HCT116 (cell line): Measurements from ENCODE around the gene HCRTR1. TPM values are rescaled to one million over a fixed set of nuclear protein-coding genes. Genes with fewer than 3 reads are reported as not detected.

Experiments used
- ATAC-seq: fragments of 200-7000 bp; cut with Tn5 transposase; 2 replicates; pipeline ENCODE4 v1.9.1; 2020; ENCODE audit warnings: mild to moderate bottlenecking, moderate library complexity
- BruUV-seq: library from RNA; stranded (reverse); fragments of 400-500 nt; replicated peaks from 2 replicates; lab custom pipeline; 2021; lab: Mats Ljungman, UMichigan
- CTCF ChIA-PET: fragments of 300-600 bp; sonication (Branson Sonifier 250); formaldehyde crosslinking; loops from one replicate; lab custom pipeline; 2021; ENCODE audit warnings: antibody characterized with exemption; lab: Charles Lee
- POLR2A ChIA-PET: fragments of 300-600, 350-600 bp; sonication (Branson Sonifier 250); formaldehyde crosslinking; loops from one replicate; lab custom pipeline; 2021; ENCODE audit warnings: antibody characterized with exemption; lab: Charles Lee
- RAD21 ChIA-PET, 2 experiments: fragments of 300-600 bp; sonication (Branson Sonifier 250); formaldehyde crosslinking; loops; one replicate each; lab custom pipeline; 2023; ENCODE audit warnings: low total read pairs in 2 of 2; ENCODE audit not compliant: uncharacterized antibody in 2 of 2, unreplicated experiment in 2 of 2, low non-redundant PET in 1 of 2; lab: Charles Lee
- DNase-seq: peaks from one replicate; pipeline ENCODE4 v3.0.0-alpha.2; 2010; ENCODE audit warnings: low read depth, low spot score
- H2AFZ ChIP-seq: fragments of 200-600 bp; shearing (Covaris generic), sonication (generic); 2 replicates; pipeline ENCODE4 v1.6.1; 2017; ENCODE audit warnings: low read depth, mixed run types, mixed read lengths, antibody characterized with exemption, low read length; ENCODE audit not compliant: poor library complexity, severe bottlenecking
- H3K27ac ChIP-seq: 2 replicates; pipeline ENCODE4 v1.5.1; 2012; ENCODE audit warnings: low read depth, low read length
- H3K27me3 ChIP-seq: fragments of 200-600 bp; sonication (generic); 2 replicates; pipeline ENCODE4 v1.6.1; 2016; ENCODE audit warnings: mixed run types, low read length, mixed read lengths; ENCODE audit not compliant: insufficient read depth
- H3K36me3 ChIP-seq, 2 experiments: fragments of 200-500 bp in 1 of 2; fragments of 200-600 bp in 1 of 2; sonication (Bioruptor generic) in 1 of 2; sonication (generic) in 1 of 2; 2 replicates each; pipeline versions ENCODE4 v1.5.1 to v1.6.1; 2014 to 2016; ENCODE audit warnings: low read length in 2 of 2, inconsistent platforms in 1 of 2, mixed read lengths in 1 of 2, mixed run types in 1 of 2; ENCODE audit not compliant: insufficient read depth in 2 of 2, control insufficient read depth in 1 of 2
- H3K4me1 ChIP-seq, 2 experiments: fragments of 200-600 bp in 1 of 2; sonication (generic) in 1 of 2; 2 replicates each; pipeline versions ENCODE4 v1.5.1 to v1.6.1; 2012 to 2017; ENCODE audit warnings: low read length in 2 of 2, inconsistent platforms in 1 of 2, mild to moderate bottlenecking in 1 of 2, mixed read lengths in 1 of 2, mixed run types in 1 of 2, moderate library complexity in 1 of 2; ENCODE audit not compliant: insufficient read depth in 2 of 2, control insufficient read depth in 1 of 2
- H3K4me2 ChIP-seq: fragments of 200-600 bp; sonication (generic); 2 replicates; pipeline ENCODE4 v1.6.1; 2017; ENCODE audit warnings: mixed run types, low read length, mixed read lengths
- H3K4me3 ChIP-seq, 2 experiments: fragments of 200-600 bp in 1 of 2; sonication (generic) in 1 of 2; replicated peaks in 1 of 2; 2 replicates each; pipeline ENCODE4 v1.5.1; 2011 to 2016; ENCODE audit warnings: low read length in 2 of 2, control low read depth in 1 of 2, low read depth in 1 of 2, mild to moderate bottlenecking in 1 of 2, mixed read lengths in 1 of 2, mixed run types in 1 of 2
- H3K79me2 ChIP-seq: fragments of 200-600 bp; sonication (generic); 2 replicates; pipeline ENCODE4 v1.6.1; 2017; ENCODE audit warnings: mild to moderate bottlenecking, mixed run types, low read length, moderate library complexity, mixed read lengths; ENCODE audit not compliant: insufficient read depth
- H3K9ac ChIP-seq: fragments of 200-600 bp; sonication (generic); 2 replicates; pipeline ENCODE4 v1.6.1; 2016; ENCODE audit warnings: low read length, mixed read lengths
- H3K9me2 ChIP-seq: fragments of 200-600 bp; sonication (generic), shearing (Covaris generic); 2 replicates; pipeline ENCODE4 v1.6.1; 2017; ENCODE audit warnings: mixed run types, mild to moderate bottlenecking, moderate library complexity; ENCODE audit not compliant: insufficient read depth
- H3K9me3 ChIP-seq, 2 experiments: fragments of 200-500 bp in 1 of 2; fragments of 200-600 bp in 1 of 2; sonication (Bioruptor generic) in 1 of 2; sonication (generic) in 1 of 2; 2 replicates each; pipeline ENCODE4 v1.6.1; 2014 to 2017; ENCODE audit warnings: low read length in 2 of 2, mixed read lengths in 2 of 2, inconsistent platforms in 1 of 2, low read depth in 1 of 2, mild to moderate bottlenecking in 1 of 2, mixed run types in 1 of 2, moderate library complexity in 1 of 2; ENCODE audit not compliant: control insufficient read depth in 1 of 2, insufficient read depth in 1 of 2
- H4K20me1 ChIP-seq: fragments of 200-600 bp; sonication (generic), shearing (Covaris generic); 2 replicates; pipeline ENCODE4 v1.6.1; 2017; ENCODE audit warnings: mixed run types, mild to moderate bottlenecking, moderate library complexity; ENCODE audit not compliant: insufficient read depth
- ELF1 ChIP-seq: IDR thresholded peaks from 2 replicates; pipeline ENCODE4 v1.6.1; 2012; ENCODE audit warnings: low read depth, borderline replicate concordance
- EZH2 ChIP-seq: fragments of 200-600 bp; sonication (generic); IDR thresholded peaks from 2 replicates; pipeline ENCODE4 v1.6.1; 2017; ENCODE audit warnings: antibody characterized with exemption, mixed run types
- EZH2phosphoT487 ChIP-seq: fragments of 200-600 bp; IDR thresholded peaks from 2 replicates; pipeline ENCODE4 v1.6.1; 2018; ENCODE audit warnings: antibody characterized with exemption, borderline replicate concordance
- FOSL1 ChIP-seq: IDR thresholded peaks from 2 replicates; pipeline ENCODE4 v1.6.1; 2012; ENCODE audit warnings: low read depth
- JUND ChIP-seq: IDR thresholded peaks from 2 replicates; pipeline ENCODE4 v1.6.1; 2012
- POLR2AphosphoS5 ChIP-seq: IDR thresholded peaks from 2 replicates; pipeline ENCODE4 v1.6.1; 2011; ENCODE audit warnings: mild to moderate bottlenecking, low read depth, low read length, moderate library complexity
- RAD21 ChIP-seq: IDR thresholded peaks from 2 replicates; pipeline ENCODE4 v1.6.1; 2012; ENCODE audit warnings: low read depth, mild to moderate bottlenecking
- TCF7L2 ChIP-seq: IDR thresholded peaks from 2 replicates; pipeline ENCODE4 v1.7.0; 2011; ENCODE audit warnings: borderline replicate concordance, inconsistent platforms; ENCODE audit not compliant: insufficient read depth, insufficient read length; ENCODE audit errors: extremely low read depth
- YY1 ChIP-seq: IDR thresholded peaks from 2 replicates; pipeline ENCODE4 v1.6.1; 2011; ENCODE audit warnings: low read length, low read depth, moderate library complexity, mild to moderate bottlenecking; ENCODE audit not compliant: insufficient replicate concordance; ENCODE audit errors: extremely low read depth
- ZNF274 ChIP-seq: fragments of 200-500 bp; sonication (Bioruptor generic); IDR thresholded peaks from 2 replicates; pipeline ENCODE4 v1.6.1; 2014; ENCODE audit warnings: mild to moderate bottlenecking, low read depth, low read length, inconsistent platforms
- intact Hi-C: fragments of 100-400 bp; cut with micrococcal nuclease; formaldehyde crosslinking; loops from 2 replicates; pipeline ENCODE4 v1.10.0; 2022
- total RNA-seq: library from RNA; stranded (reverse); gene quantifications from one replicate; pipeline ENCODE4 v1.2.1, GENCODE V29; 2021; ENCODE audit not compliant: unreplicated experiment
- TF ChIP-seq, protein P1 (sequence below), 3 experiments: fragments of 200-600 bp in 1 of 3; sonication (generic) in 1 of 3; IDR thresholded peaks in 2 of 3; conservative IDR thresholded peaks in 1 of 3; 2 replicates each; pipeline ENCODE4 v1.5.1; 2012 to 2017; ENCODE audit warnings: low read depth in 2 of 3, low read length in 2 of 3, antibody characterized with exemption in 1 of 3, borderline replicate concordance in 1 of 3, control low read depth in 1 of 3, mild to moderate bottlenecking in 1 of 3, mixed read lengths in 1 of 3, mixed run types in 1 of 3, moderate library complexity in 1 of 3; ENCODE audit not compliant: insufficient read depth in 1 of 3
- TF ChIP-seq, protein P2 (sequence below): IDR thresholded peaks from 2 replicates; pipeline ENCODE4 v1.6.1; 2011; ENCODE audit warnings: mild to moderate bottlenecking, low read length, moderate library complexity; ENCODE audit not compliant: insufficient replicate concordance; ENCODE audit errors: extremely low read depth
- TF ChIP-seq, protein P3 (sequence below): IDR thresholded peaks from 2 replicates; pipeline ENCODE4 v1.6.1; 2012
- TF ChIP-seq, protein P4 (sequence below): IDR thresholded peaks from 2 replicates; pipeline ENCODE4 v1.6.1; 2012

HCRTR1 gene
- total RNA-seq, 1 experiment from 2014 or later: not detected

DNA sequence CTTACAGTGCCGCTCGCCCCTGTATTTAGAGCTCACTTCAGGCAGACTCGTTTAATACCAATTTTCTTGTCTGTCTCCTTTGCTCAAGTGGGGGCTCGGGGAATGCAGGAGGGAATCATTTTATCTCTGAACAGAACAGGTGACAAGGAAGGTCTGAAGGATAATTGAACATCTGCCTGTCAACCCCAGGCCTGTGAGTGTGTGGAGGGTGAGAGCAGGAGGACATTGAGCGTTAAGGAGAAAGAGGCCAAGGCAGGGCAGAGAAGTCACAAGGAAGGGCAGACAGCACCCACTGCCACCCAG lies 36.9 kb downstream of the HCRTR1 start:
- Histone ChIP-seq H3K79me2 (no peaks in the 10 kb centered on the region), H3K36me3 (no peaks in the 10 kb centered on the region), H3K27ac (no peak overlapping the region), H3K9me2 (no peaks in the 10 kb centered on the region), H3K9ac (no peak overlapping the region), H2AFZ (no peak overlapping the region), H3K4me3 (no peak overlapping the region), H3K4me1 (no peaks in the 10 kb centered on the region), H3K27me3 (no peaks in the 10 kb centered on the region), H3K4me2 (no peak overlapping the region), H3K9me3 (no peaks in the 10 kb centered on the region), H4K20me1 (no peaks in the 10 kb centered on the region)
- intact Hi-C loops: no loop called here
- no peak for TF ChIP-seq POLR2AphosphoS5
- TF ChIP-seq, protein P1, sequence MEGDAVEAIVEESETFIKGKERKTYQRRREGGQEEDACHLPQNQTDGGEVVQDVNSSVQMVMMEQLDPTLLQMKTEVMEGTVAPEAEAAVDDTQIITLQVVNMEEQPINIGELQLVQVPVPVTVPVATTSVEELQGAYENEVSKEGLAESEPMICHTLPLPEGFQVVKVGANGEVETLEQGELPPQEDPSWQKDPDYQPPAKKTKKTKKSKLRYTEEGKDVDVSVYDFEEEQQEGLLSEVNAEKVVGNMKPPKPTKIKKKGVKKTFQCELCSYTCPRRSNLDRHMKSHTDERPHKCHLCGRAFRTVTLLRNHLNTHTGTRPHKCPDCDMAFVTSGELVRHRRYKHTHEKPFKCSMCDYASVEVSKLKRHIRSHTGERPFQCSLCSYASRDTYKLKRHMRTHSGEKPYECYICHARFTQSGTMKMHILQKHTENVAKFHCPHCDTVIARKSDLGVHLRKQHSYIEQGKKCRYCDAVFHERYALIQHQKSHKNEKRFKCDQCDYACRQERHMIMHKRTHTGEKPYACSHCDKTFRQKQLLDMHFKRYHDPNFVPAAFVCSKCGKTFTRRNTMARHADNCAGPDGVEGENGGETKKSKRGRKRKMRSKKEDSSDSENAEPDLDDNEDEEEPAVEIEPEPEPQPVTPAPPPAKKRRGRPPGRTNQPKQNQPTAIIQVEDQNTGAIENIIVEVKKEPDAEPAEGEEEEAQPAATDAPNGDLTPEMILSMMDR (IDR thresholded peaks at IDR 0.05 in 2 of 3, conservative IDR thresholded peaks at IDR 0.05 in 1 of 3; ENCODE audit: borderline replicate concordance in 1 of 3, insufficient read depth in 1 of 3, low read depth in 2 of 3, low read length in 2 of 3): no peak
- no peak for TF ChIP-seq YY1
- no peak for TF ChIP-seq RAD21
- no peak for TF ChIP-seq ZNF274
- no peak for TF ChIP-seq ELF1
- TF ChIP-seq, protein P2, sequence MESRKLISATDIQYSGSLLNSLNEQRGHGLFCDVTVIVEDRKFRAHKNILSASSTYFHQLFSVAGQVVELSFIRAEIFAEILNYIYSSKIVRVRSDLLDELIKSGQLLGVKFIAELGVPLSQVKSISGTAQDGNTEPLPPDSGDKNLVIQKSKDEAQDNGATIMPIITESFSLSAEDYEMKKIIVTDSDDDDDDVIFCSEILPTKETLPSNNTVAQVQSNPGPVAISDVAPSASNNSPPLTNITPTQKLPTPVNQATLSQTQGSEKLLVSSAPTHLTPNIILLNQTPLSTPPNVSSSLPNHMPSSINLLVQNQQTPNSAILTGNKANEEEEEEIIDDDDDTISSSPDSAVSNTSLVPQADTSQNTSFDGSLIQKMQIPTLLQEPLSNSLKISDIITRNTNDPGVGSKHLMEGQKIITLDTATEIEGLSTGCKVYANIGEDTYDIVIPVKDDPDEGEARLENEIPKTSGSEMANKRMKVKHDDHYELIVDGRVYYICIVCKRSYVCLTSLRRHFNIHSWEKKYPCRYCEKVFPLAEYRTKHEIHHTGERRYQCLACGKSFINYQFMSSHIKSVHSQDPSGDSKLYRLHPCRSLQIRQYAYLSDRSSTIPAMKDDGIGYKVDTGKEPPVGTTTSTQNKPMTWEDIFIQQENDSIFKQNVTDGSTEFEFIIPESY: no peak
- no peak for TF ChIP-seq FOSL1
- TF ChIP-seq, protein P3, sequence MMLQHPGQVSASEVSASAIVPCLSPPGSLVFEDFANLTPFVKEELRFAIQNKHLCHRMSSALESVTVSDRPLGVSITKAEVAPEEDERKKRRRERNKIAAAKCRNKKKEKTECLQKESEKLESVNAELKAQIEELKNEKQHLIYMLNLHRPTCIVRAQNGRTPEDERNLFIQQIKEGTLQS: no peak
- no peak for TF ChIP-seq JUND
- TF ChIP-seq EZH2phosphoT487: no peak
- TF ChIP-seq TCF7L2: no peak
- TF ChIP-seq, protein P4, sequence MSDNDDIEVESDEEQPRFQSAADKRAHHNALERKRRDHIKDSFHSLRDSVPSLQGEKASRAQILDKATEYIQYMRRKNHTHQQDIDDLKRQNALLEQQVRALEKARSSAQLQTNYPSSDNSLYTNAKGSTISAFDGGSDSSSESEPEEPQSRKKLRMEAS: no peak
- no peak for TF ChIP-seq EZH2
- ATAC-seq (no peak), DNase-seq (no peak)
- ChIA-PET CTCF (no interaction called here), RAD21 (no interaction called here), POLR2A (no interaction called here)
- no TSS peak for BruUV-seq
